ENCODE data around the gene KLKB1.

Gene KLKB1

GRCh38 chr4:186299291-186299690 is 72.0 kb downstream of the KLKB1 start:
- TF ChIP-seq ZNF8 (CRISPR knock-in tag; IDR thresholded peaks at IDR 0.05) (no peak), ZNF565 (CRISPR knock-in tag; conservative IDR thresholded peaks at IDR 0.05; ENCODE audit: low read depth) (no peak), TCF4 (CRISPR knock-in tag; IDR thresholded peaks at IDR 0.05; ENCODE audit: borderline replicate concordance) (no peak), ZC3H10 (CRISPR knock-in tag; IDR thresholded peaks at IDR 0.05) (no peak), TOX (CRISPR knock-in tag; IDR thresholded peaks at IDR 0.05; ENCODE audit: borderline replicate concordance) (no peak), OSR1 (CRISPR knock-in tag; IDR thresholded peaks at IDR 0.05) (no peak), BACH2 (CRISPR knock-in tag; IDR thresholded peaks at IDR 0.05; ENCODE audit: borderline replicate concordance) (no peak), ESRRG (CRISPR knock-in tag; IDR thresholded peaks at IDR 0.05) (no peak), ZFP30 (CRISPR knock-in tag; IDR thresholded peaks at IDR 0.05) (no peak), TSHZ2 (CRISPR knock-in tag; IDR thresholded peaks at IDR 0.05) (no peak), CSDC2 (CRISPR knock-in tag; IDR thresholded peaks at IDR 0.05) (no peak), SNAI2 (CRISPR knock-in tag; IDR thresholded peaks at IDR 0.05) (no peak), ARNTL (CRISPR knock-in tag; IDR thresholded peaks at IDR 0.05; ENCODE audit: borderline replicate concordance, low read depth) (no peak), ZNF70 (CRISPR knock-in tag; IDR thresholded peaks at IDR 0.05) (no peak), CSRNP3 (CRISPR knock-in tag; IDR thresholded peaks at IDR 0.05) (no peak), PPARA (CRISPR knock-in tag; IDR thresholded peaks at IDR 0.05; ENCODE audit: borderline replicate concordance) (no peak), ISL1 (CRISPR knock-in tag; IDR thresholded peaks at IDR 0.05) (no peak), GLIS3 (CRISPR knock-in tag; IDR thresholded peaks at IDR 0.05) (no peak)
- no peak for ATAC-seq

- TF ChIP-seq TSHZ2 (CRISPR knock-in tag; IDR thresholded peaks at IDR 0.05) (no peak), CSRNP3 (CRISPR knock-in tag; IDR thresholded peaks at IDR 0.05) (no peak), CREB5 (CRISPR knock-in tag; IDR thresholded peaks at IDR 0.05; ENCODE audit: low read depth) (no peak), ESRRG (CRISPR knock-in tag; IDR thresholded peaks at IDR 0.05) (no peak), TOX (CRISPR knock-in tag; IDR thresholded peaks at IDR 0.05; ENCODE audit: borderline replicate concordance) (no peak), TCF4 (CRISPR knock-in tag; IDR thresholded peaks at IDR 0.05; ENCODE audit: borderline replicate concordance) (no peak), POU6F1 (CRISPR knock-in tag; IDR thresholded peaks at IDR 0.05; ENCODE audit: borderline replicate concordance, low read depth) (no peak), PPARA (CRISPR knock-in tag; IDR thresholded peaks at IDR 0.05; ENCODE audit: borderline replicate concordance) (no peak), PATZ1 (CRISPR knock-in tag; IDR thresholded peaks at IDR 0.05; ENCODE audit: borderline replicate concordance) (no peak)
- no peak for ATAC-seq
These were observed 73.5 kb downstream of the KLKB1 start for GRCh38 chr4:186300659-186301390.
